Keratinocyte (primary cell): ENCODE results near the gene CDKL5. TPM values are rescaled to one million over a fixed set of nuclear protein-coding genes. Genes with fewer than 3 reads are reported as not detected.

Experiments
- DNase-seq: peaks from one replicate; pipeline ENCODE4 v3.0.0-alpha.2; 2011; ENCODE audit warnings: low read depth, missing footprints, low spot score
- FAIRE-seq: peaks from 2 replicates; lab custom pipeline; 2011; peaks lifted over from hg19 to GRCh38; lab: Jason Lieb, UNC
- H2AFZ ChIP-seq: 2 replicates; pipeline ENCODE4 v1.6.0; 2012; ENCODE audit warnings: low read length, control low read depth, inconsistent platforms; ENCODE audit not compliant: control insufficient read depth
- H3K27ac ChIP-seq: 2 replicates; pipeline ENCODE4 v1.5.1; 2011; ENCODE audit warnings: low read length; ENCODE audit not compliant: control insufficient read depth, insufficient read depth
- H3K27me3 ChIP-seq: 3 replicates; pipeline ENCODE4 v1.6.0; 2011; ENCODE audit warnings: low read length; ENCODE audit not compliant: control insufficient read depth, insufficient read depth; ENCODE audit errors: extremely low read depth
- H3K36me3 ChIP-seq, 2 experiments: 2 replicates in 1 of 2; 3 replicates in 1 of 2; pipeline ENCODE4 v1.5.1; 2011; ENCODE audit warnings: low read length in 2 of 2, mild to moderate bottlenecking in 1 of 2; ENCODE audit not compliant: control insufficient read depth in 2 of 2, insufficient read depth in 2 of 2; ENCODE audit errors: extremely low read depth in 1 of 2
- H3K4me1 ChIP-seq: 3 replicates; pipeline ENCODE4 v1.5.1; 2011; ENCODE audit warnings: low read length; ENCODE audit not compliant: control insufficient read depth, insufficient read depth; ENCODE audit errors: extremely low read depth
- H3K4me2 ChIP-seq: 3 replicates; pipeline ENCODE4 v1.6.0; 2011; ENCODE audit warnings: low read depth, low read length; ENCODE audit not compliant: control insufficient read depth, insufficient read depth; ENCODE audit errors: extremely low read depth
- H3K4me3 ChIP-seq, 3 experiments: fragments of 200-600 bp in 1 of 3; sonication (generic) in 1 of 3; 2 replicates in 2 of 3; 3 replicates in 1 of 3; pipeline ENCODE4 v1.5.1; 2011 to 2016; ENCODE audit warnings: low read length in 3 of 3, mild to moderate bottlenecking in 3 of 3, control low read depth in 2 of 3, inconsistent platforms in 1 of 3, low read depth in 1 of 3, mixed read lengths in 1 of 3, mixed run types in 1 of 3, moderate library complexity in 1 of 3; ENCODE audit not compliant: control insufficient read depth in 2 of 3, insufficient read depth in 2 of 3; ENCODE audit errors: extremely low read depth in 1 of 3
- H3K79me2 ChIP-seq: 2 replicates; pipeline ENCODE4 v1.6.0; 2012; ENCODE audit warnings: low read length; ENCODE audit not compliant: control insufficient read depth, insufficient read depth
- H3K9ac ChIP-seq: 3 replicates; pipeline ENCODE4 v1.6.0; 2011; ENCODE audit warnings: low read length; ENCODE audit not compliant: control insufficient read depth, insufficient read depth; ENCODE audit errors: extremely low read depth
- H3K9me1 ChIP-seq: 3 replicates; pipeline ENCODE4 v1.6.0; 2011; ENCODE audit warnings: low read length; ENCODE audit not compliant: control insufficient read depth, insufficient read depth; ENCODE audit errors: extremely low read depth
- H3K9me3 ChIP-seq: 2 replicates; pipeline ENCODE4 v1.5.1; 2012; ENCODE audit warnings: low read depth, low read length; ENCODE audit not compliant: control insufficient read depth
- H4K20me1 ChIP-seq: 3 replicates; pipeline ENCODE4 v1.6.0; 2011; ENCODE audit warnings: low read length; ENCODE audit not compliant: control insufficient read depth, insufficient read depth; ENCODE audit errors: extremely low read depth
- EZH2 ChIP-seq: IDR thresholded peaks from one replicate; pipeline ENCODE4 v1.6.1; 2012; ENCODE audit warnings: inconsistent platforms, mild to moderate bottlenecking, low read length, moderate library complexity
- dilution Hi-C: fragments of 300-500 bp; cut with MboI; formaldehyde crosslinking; loops from one replicate; pipeline ENCODE4 v1.7.0; 2020; ENCODE audit warnings: low sequenced_read_pairs; ENCODE audit not compliant: extremely low pct_ligation_motif_present
- polyA plus RNA-seq, 5 experiments: library from polyadenylated mRNA; depleted of rRNA in 3 of 5; stranded (reverse) in 3 of 5; stranded (forward) in 1 of 5; unstranded in 1 of 5; fragments of >200 nt; gene quantifications; 1 replicate in 1 of 5; 2 replicates in 3 of 5; 3 replicates in 1 of 5; pipeline versions ENCODE4 v1.2.1 to v1.2.3, GENCODE V29; 2011 to 2012; ENCODE audit warnings: missing spikeins in 2 of 5, low read depth in 1 of 5, low replicate concordance in 1 of 5
- TF ChIP-seq, protein P1 (sequence below), 3 experiments: IDR thresholded peaks in 1 of 3; conservative IDR thresholded peaks in 1 of 3; optimal IDR thresholded peaks in 1 of 3; 2 replicates in 2 of 3; 3 replicates in 1 of 3; pipeline versions ENCODE3 to v1.5.1; 2011; ENCODE audit warnings: low read length in 3 of 3, mild to moderate bottlenecking in 3 of 3, moderate library complexity in 2 of 3, control low read depth in 1 of 3, inconsistent platforms in 1 of 3; ENCODE audit not compliant: insufficient read depth in 2 of 3; ENCODE audit errors: extremely low read depth in 1 of 3

CDKL5 gene
- polyA plus RNA-seq, 1 donor (not counting 4 experiments of a cell fraction or from before 2014, with no cell fraction given) = 3.4 TPM

DNA sequence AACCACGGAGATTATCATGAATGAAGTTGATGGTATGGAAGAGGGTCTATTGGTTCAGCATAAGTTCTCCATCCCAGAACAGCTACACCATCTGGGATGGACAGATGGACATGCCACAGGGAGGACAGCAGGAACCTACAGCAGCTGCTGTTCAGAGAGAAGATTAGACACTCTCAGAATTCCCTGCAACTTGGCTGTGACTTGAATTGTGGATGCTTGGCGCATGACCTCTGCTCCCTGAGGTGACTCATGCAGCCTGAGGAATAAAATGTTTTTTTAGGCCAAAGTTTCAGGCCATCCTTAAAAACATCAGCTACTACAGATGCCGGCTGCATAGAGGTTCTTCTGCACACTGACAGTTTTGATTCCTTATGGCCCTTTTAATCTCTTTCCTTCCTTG is 149.2 kb downstream of the CDKL5 start:
- no peak for FAIRE-seq
- DNase-seq = no peak
- Histone ChIP-seq H2AFZ (no peak overlapping the region), H3K9me3 (no peaks in the 10 kb centered on the region), H3K79me2 (no peaks in the 10 kb centered on the region), H3K36me3 (no peaks in the 10 kb centered on the region), H3K4me1 (peaks cover 11% of the 10 kb centered on the region), H3K27ac (no peak overlapping the region), H3K9me1 (no peaks in the 10 kb centered on the region), H3K4me3 (no peak overlapping the region), H3K27me3 (no peaks in the 10 kb centered on the region), H3K4me2 (no peak overlapping the region), H3K9ac (no peak overlapping the region), H4K20me1 (no peaks in the 10 kb centered on the region)
- dilution Hi-C loops = no loop called here
- TF ChIP-seq, protein P1, sequence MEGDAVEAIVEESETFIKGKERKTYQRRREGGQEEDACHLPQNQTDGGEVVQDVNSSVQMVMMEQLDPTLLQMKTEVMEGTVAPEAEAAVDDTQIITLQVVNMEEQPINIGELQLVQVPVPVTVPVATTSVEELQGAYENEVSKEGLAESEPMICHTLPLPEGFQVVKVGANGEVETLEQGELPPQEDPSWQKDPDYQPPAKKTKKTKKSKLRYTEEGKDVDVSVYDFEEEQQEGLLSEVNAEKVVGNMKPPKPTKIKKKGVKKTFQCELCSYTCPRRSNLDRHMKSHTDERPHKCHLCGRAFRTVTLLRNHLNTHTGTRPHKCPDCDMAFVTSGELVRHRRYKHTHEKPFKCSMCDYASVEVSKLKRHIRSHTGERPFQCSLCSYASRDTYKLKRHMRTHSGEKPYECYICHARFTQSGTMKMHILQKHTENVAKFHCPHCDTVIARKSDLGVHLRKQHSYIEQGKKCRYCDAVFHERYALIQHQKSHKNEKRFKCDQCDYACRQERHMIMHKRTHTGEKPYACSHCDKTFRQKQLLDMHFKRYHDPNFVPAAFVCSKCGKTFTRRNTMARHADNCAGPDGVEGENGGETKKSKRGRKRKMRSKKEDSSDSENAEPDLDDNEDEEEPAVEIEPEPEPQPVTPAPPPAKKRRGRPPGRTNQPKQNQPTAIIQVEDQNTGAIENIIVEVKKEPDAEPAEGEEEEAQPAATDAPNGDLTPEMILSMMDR (optimal IDR thresholded peaks at IDR 0.05 in 1 of 3, IDR thresholded peaks at IDR 0.05 in 1 of 3, conservative IDR thresholded peaks at IDR 0.05 in 1 of 3; ENCODE audit: extremely low read depth in 1 of 3, insufficient read depth in 2 of 3, low read length in 3 of 3) = no peak
- no peak for TF ChIP-seq EZH2

- H3K79me2 ChIP-seq = no peaks in the 10 kb centered on the region
- FAIRE-seq = peak; percentile 48
- dilution Hi-C loops = no loop called here
- no peak overlapping the region for H3K4me2 ChIP-seq
- TF ChIP-seq EZH2 = no peak
- TF ChIP-seq, protein P1 (optimal IDR thresholded peaks at IDR 0.05 in 1 of 3, IDR thresholded peaks at IDR 0.05 in 1 of 3, conservative IDR thresholded peaks at IDR 0.05 in 1 of 3; ENCODE audit: extremely low read depth in 1 of 3, insufficient read depth in 2 of 3, low read length in 3 of 3) = no peak
- peaks cover 11% of the 10 kb centered on the region for H3K4me1 ChIP-seq
- no peak overlapping the region for H2AFZ ChIP-seq
- H3K4me3 ChIP-seq = no peak overlapping the region
- no peaks in the 10 kb centered on the region for H3K9me3 ChIP-seq
- H3K36me3 ChIP-seq = no peaks in the 10 kb centered on the region
- H3K9me1 ChIP-seq = no peaks in the 10 kb centered on the region
- no peaks in the 10 kb centered on the region for H3K27me3 ChIP-seq
- peak; percentile 4 for DNase-seq
- no peaks in the 10 kb centered on the region for H4K20me1 ChIP-seq
- H3K9ac ChIP-seq = no peak overlapping the region
- H3K27ac ChIP-seq = no peak overlapping the region
These were observed 150.3 kb downstream of the CDKL5 start for GRCh38 chrX:18575744-18576143.
